GM18907 (cell line): ENCODE measurements around the gene PCGF2.
"Not testable (repeated sequence)": the region's sequence is repeated elsewhere in the genome, so short reads cannot be mapped to it uniquely, and the experiment has no call there.

ENCODE experiments used
- ATAC-seq: cut with Tn5 transposase; IDR thresholded peaks from one replicate; pipeline ENCODE4 v1.9.1; 2021; ENCODE audit warnings: mild to moderate bottlenecking, moderate library complexity; ENCODE audit not compliant: unreplicated experiment

PCGF2 gene

GRCh38 chr17:38748149-38748891, at the start of gene PCGF2:
Gene PCGF2, minus strand, starts transcription at chr17:38748336. Its CDS starts 7,934 bp downstream, at chr17:38740402.
- ATAC-seq: no peak

- ATAC-seq: no peak
Observed at GRCh38 chr17:38797828-38798227, 49.7 kb upstream of the PCGF2 start.

- ATAC-seq: no peak
Observed at GRCh38 chr17:38797158-38797490, 49.0 kb upstream of the PCGF2 start.

- ATAC-seq: no peak
Observed at GRCh38 chr17:38796451-38797157, 48.5 kb upstream of the PCGF2 start.

- ATAC-seq: no peak
Observed at GRCh38 chr17:38794221-38794620, 46.1 kb upstream of the PCGF2 start.

- no peak for ATAC-seq
Observed at GRCh38 chr17:38791162-38791561, 43.0 kb upstream of the PCGF2 start.

DNA sequence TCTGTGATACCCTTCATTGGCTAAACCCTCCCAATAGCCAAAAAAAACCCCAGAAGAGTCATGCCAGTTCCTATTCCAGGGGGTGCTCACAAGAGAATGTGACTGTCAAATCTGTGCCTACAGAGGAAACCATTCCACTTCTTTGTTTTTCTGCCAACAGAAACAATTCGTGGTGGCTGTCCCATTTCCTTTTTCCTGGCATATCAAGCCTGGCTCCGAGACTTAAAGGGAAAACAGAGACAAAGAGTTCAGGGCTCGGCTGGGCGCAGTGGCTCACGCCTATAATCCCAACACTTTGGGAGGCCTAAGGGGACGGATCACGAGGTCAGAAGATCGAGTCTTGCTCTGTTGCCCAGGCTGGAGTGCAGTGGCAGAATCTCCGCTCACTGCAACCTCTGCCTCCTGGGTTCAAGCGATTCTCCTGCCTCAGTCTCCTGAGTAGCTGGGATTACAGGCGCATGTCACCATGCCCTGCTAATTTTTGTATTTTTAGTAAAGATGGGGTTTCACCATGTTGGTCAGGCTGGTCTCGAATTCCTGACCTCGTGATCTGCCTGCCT, 42.1 kb upstream of the PCGF2 start:
- ATAC-seq: not testable (repeated sequence)

DNA sequence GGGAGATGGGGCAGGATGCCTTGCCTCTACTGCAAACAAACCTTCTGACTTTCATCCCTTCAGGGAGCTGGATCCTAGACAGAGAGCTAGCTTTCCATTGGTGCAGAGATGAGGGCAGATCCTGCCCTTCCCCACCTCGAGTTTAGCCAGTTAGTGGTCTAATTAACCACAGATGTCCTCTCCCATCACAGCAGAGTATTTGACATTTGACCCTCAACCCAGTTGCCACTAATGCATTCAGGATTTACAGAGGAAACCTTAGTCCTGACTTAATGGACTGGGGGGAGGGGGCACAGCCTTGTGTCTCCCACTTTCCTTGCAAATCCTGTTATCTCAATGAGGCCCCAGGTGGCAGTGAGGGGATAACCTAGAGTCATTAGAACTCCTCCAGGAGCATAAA, 41.0 kb upstream of the PCGF2 start:
- no peak for ATAC-seq

GRCh38 chr17:38787999-38788398, 39.9 kb upstream of the PCGF2 start:
- ATAC-seq: not testable (repeated sequence)

DNA sequence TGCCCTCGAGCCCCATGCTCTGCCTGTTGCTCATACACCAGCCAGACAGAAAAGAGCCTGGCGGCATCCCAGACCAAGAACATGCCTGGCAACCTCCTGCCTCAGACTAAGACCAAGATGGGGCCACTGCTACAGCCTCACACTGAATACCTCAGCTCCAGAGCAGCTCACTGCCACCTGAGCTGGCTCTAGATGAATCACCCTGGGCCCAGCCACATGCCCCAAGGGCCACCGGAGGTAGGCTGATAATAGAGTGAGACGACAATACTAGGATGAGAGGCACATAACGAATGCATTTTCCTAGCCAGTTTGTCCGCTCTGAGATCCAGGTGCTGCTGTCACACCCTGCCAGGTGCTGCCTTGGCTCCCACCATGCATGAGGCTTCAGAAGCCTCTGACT, 38.2 kb upstream of the PCGF2 start:
- no peak for ATAC-seq

DNA sequence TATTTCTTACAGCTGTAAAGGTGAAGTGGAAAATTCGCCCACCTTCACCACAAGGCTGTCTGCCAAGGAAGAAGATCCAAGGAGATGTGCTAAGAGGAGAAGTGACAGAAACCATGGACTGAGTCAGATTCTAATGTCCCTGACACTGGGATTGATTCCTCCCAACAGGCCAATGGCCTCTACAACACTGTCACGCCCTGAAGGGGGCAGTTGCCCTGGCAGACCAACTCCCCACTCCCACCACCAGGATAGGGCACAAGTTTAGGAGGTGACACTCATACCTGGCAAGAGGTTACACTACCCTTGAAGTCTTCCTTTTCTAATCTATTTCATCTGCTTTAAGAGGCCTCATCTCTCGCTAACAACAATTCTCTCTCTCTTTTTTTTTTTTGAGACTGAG, 35.1 kb upstream of the PCGF2 start:
- ATAC-seq: no peak

- ATAC-seq: no peak
Observed at GRCh38 chr17:38779965-38780752, 32.0 kb upstream of the PCGF2 start.

DNA sequence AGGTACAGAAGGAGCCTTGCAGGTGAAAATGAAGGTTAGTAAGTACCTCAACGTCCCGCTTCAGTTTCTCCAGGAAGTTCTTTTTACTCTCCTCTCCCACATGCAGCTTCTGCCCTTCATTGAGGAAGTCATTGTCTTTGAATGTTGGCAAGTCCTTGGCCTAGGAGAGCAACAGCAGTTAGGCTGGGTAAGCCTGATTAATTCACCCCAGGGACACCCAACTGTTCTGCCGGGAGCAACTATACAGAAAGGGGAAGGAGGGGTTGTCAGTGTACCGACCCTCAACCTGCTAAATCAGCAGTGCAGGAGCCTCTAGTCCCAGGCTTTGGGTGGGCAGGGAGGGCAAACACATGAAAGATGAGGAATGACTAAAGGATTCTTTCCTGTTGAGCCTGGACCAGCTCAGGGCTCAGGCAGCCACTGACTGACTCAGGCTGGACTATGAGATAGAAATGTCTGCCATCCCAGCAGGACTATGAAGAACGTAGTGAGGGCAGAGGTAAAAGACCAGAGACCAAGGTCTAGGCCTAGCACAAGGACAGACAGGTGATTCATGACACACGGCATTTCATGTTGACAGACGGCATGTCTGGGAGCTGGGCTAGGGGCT, 29.6 kb upstream of the PCGF2 start:
- ATAC-seq: no peak

DNA sequence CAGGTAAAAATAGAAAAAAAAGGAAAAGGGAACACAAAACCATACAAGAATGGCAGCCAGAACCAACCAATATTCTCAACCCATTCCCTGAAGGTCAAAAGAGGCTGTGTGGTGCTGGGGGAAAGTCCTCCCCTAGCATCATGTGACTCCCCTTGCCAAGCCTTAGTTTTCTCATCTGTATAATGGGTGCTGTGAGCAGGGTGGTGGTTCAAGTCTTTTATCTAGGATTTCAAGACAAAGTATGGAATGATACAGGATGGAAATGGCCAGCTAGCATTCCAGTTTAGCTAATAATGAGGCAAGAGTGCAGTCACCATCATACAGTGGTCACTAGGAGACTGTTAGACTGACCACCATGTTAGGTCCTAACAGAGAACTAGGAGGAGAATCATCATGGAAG, 25.1 kb upstream of the PCGF2 start:
- no peak for ATAC-seq

GRCh38 chr17:38768417-38768816, 20.3 kb upstream of the PCGF2 start:
- no peak for ATAC-seq

DNA sequence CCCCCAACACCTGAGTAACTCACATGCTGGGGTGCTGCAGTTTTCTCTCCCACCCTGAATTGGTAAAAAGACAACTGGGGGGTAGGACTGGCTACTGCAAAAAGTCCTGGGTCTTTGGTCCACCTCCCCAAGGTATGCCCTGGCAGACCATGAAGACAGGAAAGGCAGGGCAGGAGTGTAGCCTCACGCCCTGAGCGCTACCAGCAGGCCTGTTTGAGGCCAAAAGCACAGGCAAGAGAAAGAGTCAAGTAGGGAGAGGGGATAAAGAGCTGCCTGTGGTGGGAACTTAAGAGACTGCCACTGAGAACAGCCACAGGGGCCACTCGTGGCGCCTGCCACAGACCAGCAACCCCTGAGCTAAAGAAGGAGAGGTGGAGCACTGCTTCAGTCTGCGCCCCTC, 18.2 kb upstream of the PCGF2 start:
- no peak for ATAC-seq

- ATAC-seq: no peak
Observed at GRCh38 chr17:38762231-38762630, 14.1 kb upstream of the PCGF2 start.

- no peak for ATAC-seq
Observed at GRCh38 chr17:38761612-38762011, 13.5 kb upstream of the PCGF2 start.

- ATAC-seq: no peak
Observed at GRCh38 chr17:38753071-38753506, 5.0 kb upstream of the PCGF2 start.

DNA sequence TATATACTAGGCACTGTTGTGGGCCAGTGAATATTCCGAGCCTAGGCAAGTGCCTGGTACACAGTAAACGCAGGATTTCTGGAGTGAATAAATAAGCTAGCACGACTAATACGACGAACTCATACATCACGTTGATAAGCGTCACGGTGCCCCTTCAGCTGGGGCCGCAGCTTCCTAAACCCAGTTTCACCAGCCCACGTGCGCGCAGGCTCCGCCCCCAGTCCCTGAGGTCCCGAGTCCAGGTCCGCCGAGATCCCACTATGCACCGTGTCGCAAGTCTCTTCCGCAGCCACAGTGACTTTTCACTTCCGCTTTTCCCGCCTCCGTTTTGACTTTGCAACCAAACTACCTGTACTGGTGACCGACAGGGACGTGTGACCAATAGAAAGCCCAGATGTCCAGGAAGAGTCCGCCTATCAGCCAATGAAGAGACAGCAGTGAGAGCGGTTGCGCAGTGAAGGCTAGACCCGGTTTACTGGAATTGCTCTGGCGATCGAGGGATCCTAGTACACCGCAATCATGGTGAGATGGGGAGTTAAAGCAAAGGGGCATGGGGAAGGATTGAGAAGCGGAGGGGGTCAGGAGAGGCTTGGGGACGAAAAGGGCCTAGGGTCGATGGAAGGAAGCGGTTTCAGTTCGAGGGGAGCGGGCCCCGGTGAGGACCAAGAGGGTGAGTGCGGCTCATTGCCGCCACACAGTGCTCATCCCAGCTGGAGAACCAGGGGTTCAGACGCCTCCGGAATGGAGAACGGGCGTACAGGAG, 4.4 kb upstream of the PCGF2 start, which contains the start of gene PSMB3:
Gene PSMB3, plus strand, starts transcription at position 434 of the 763 bp plus-strand sequence. Its CDS starts 86 bp downstream, at position 520.
- peak; percentile 83 for ATAC-seq
